Measurements from ENCODE around the gene DDX5.

GRCh38 chr17:64496348-64496785, 9.7 kb downstream of the DDX5 start:
- TF ChIP-seq POLR2AphosphoS5 (IDR thresholded peaks at IDR 0.05; ENCODE audit: low read depth, low read length) (no peak), ZNF792 (CRISPR knock-in tag; IDR thresholded peaks at IDR 0.05) (no peak)

All from HepG2 (cell line).